ENCODE results near the gene RABEPK. TPM values are rescaled to one million over a fixed set of nuclear protein-coding genes. Genes with fewer than 3 reads are reported as not detected.

RABEPK gene
- total and polyA plus RNA-seq, 10 of the 15 experiments (the other 5 are each of a cell fraction or from before 2014, with no cell fraction given): 26.9 to 59.8 (median 39.4) TPM

DNA sequence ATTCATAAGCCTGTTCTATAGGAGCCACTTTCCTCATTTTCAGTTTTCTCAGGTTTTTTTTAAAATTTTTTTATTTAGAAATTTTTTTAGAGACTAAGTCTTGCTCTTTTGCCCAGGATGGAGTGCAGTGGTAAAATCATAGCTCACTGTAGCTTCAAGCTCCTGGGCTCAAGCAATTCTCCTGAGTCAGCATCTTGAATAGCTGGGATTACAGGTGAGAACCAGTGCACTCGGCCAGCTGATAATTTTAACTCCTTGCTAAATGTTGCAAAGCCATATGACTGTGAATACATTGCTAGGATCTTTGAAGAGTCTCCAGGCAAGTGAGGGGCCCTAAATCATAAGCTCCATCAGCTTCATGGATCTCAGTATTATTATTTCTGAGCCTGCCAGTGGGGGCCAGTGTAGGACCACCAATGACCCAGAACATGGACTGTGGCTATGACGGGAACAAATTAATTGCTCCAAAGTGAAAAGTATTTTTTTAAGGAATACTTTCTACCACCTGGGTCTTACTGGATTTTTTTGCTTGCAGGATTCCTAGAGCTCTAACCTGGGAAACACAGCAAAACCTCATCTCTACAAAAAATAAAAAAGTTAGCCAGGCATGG is 55.5 kb downstream of the RABEPK start:
- POLR2A ChIA-PET: interaction anchor here (1.0 to 1.4 kb wide), 2 partner anchors 14 to 106 kb away, joined by 3 to 6 read pairs; partner anchors contain the start of gene HSPA5
- ATAC-seq (peak; percentile 76), DNase-seq (ENCODE audit: low read depth, low spot score) (no peak), FAIRE-seq (no peak)
- H3K36me3 ChIP-seq (ENCODE audit: control insufficient read depth in 2 of 2, insufficient read depth in 2 of 2, low read length in 1 of 2): no peaks in the 10 kb centered on the region
- SMC1A ChIA-PET (ENCODE audit: uncharacterized antibody, unreplicated experiment): interaction anchor here (1.0 to 1.6 kb wide), 7 partner anchors 11 to 116 kb away, joined by 3 to 9 read pairs (median 4); partner anchors contain the start of gene HSPA5
- H3K27me3 ChIP-seq (replicated peaks in 1 of 2; ENCODE audit: control insufficient read depth in 2 of 2, insufficient read depth in 2 of 2, low read length in 1 of 2): no peaks in the 10 kb centered on the region
- no TSS peak for BruUV-seq (replicated peaks)
- no peak overlapping the region for H3K4me3 ChIP-seq
- H3K9me3 ChIP-seq (replicated peaks; ENCODE audit: control insufficient read depth, insufficient read depth, low read length): no peaks in the 10 kb centered on the region; the same call in 2 of the 3 replicates
- RAD21 ChIA-PET (ENCODE audit: unreplicated experiment): interaction anchor here (0.7 to 1.6 kb wide), 8 partner anchors 9 to 596 kb away, joined by 3 to 6 read pairs (median 4); no protein-coding TSS in a partner anchor
- intact Hi-C loops (cut with micrococcal nuclease; ENCODE audit: unreplicated experiment) (loop anchor here (1.0 kb wide), 1 partner anchor 118 kb away; no protein-coding TSS in a partner anchor), in situ Hi-C loops (cut with MboI) (no loop called here)
- no peak overlapping the region for H2AFZ ChIP-seq (ENCODE audit: control insufficient read depth, low read depth, low read length)
- H3K27ac ChIP-seq (ENCODE audit: control insufficient read depth, insufficient read depth): no peak overlapping the region
- H3K4me2 ChIP-seq (ENCODE audit: control insufficient read depth, insufficient read depth): no peak overlapping the region
- H3K9ac ChIP-seq (ENCODE audit: control insufficient read depth, insufficient read depth, low read length): no peak overlapping the region
- no peak for TF ChIP-seq ZBED1 (IDR thresholded peaks at IDR 0.05; ENCODE audit: borderline replicate concordance)
- TF ChIP-seq MYC (IDR thresholded peaks at IDR 0.05; ENCODE audit: insufficient read depth, insufficient read length, insufficient replicate concordance, low read length, severe bottlenecking): no peak
- TF ChIP-seq RAD21 (IDR thresholded peaks at IDR 0.05; ENCODE audit: insufficient read depth, low read depth, low read length): peak; percentile 75
- TF ChIP-seq, protein P1, sequence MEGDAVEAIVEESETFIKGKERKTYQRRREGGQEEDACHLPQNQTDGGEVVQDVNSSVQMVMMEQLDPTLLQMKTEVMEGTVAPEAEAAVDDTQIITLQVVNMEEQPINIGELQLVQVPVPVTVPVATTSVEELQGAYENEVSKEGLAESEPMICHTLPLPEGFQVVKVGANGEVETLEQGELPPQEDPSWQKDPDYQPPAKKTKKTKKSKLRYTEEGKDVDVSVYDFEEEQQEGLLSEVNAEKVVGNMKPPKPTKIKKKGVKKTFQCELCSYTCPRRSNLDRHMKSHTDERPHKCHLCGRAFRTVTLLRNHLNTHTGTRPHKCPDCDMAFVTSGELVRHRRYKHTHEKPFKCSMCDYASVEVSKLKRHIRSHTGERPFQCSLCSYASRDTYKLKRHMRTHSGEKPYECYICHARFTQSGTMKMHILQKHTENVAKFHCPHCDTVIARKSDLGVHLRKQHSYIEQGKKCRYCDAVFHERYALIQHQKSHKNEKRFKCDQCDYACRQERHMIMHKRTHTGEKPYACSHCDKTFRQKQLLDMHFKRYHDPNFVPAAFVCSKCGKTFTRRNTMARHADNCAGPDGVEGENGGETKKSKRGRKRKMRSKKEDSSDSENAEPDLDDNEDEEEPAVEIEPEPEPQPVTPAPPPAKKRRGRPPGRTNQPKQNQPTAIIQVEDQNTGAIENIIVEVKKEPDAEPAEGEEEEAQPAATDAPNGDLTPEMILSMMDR (IDR thresholded peaks at IDR 0.05 in 2 of 3, conservative IDR thresholded peaks at IDR 0.05 in 1 of 3; ENCODE audit: control insufficient read depth in 2 of 3, extremely low read depth in 1 of 3, insufficient read depth in 1 of 3, low read depth in 3 of 3, low read length in 3 of 3): peak; percentile 17 to 53 (median 41); a peak in 5 of 6 replicates
- TF ChIP-seq SMC3 (IDR thresholded peaks at IDR 0.05; ENCODE audit: borderline replicate concordance, low read length): peak; percentile 50; the same call in 1 of the 2 replicates
- CTCF ChIA-PET: interaction anchor here (0.5 to 1.9 kb wide), 16 partner anchors 11 to 1235 kb away, joined by 3 to 13 read pairs (median 4); partner anchors contain the start of gene HSPA5
- H4K20me1 ChIP-seq (ENCODE audit: control insufficient read depth, insufficient read depth): no peaks in the 10 kb centered on the region
- WGBS (ENCODE audit: insufficient coverage, insufficient replicate concordance, low lambda C conversion rate, missing lambda C conversion rate): 18% methylated on average over 2 of the region's 2 CpGs
- peaks cover 4% of the 10 kb centered on the region for H3K4me1 ChIP-seq (ENCODE audit: control insufficient read depth, insufficient read depth, low read length)
- no peaks in the 10 kb centered on the region for H3K79me2 ChIP-seq (ENCODE audit: control insufficient read depth, insufficient read depth, low read length)
